22Rv1 (cell line): Measurements from ENCODE around the gene DCUN1D2.

Experiments used
- CTCF ChIP-seq: fragments of 450-650 bp; IDR thresholded peaks from 2 replicates; pipeline ENCODE4 v1.5.1; 2017; ENCODE audit warnings: mild to moderate bottlenecking
- ZFX ChIP-seq: fragments of 450-650 bp; IDR thresholded peaks from 2 replicates; pipeline ENCODE4 v1.6.1; 2017; ENCODE audit warnings: antibody characterized with exemption, borderline replicate concordance

- TF ChIP-seq CTCF (no peak), ZFX (no peak)
Observed at GRCh38 chr13:113528813-113529180, 38.3 kb upstream of the DCUN1D2 start.
